GM23338 (cell line): ENCODE results near the gene LRFN4. TPM values are rescaled to one million over a fixed set of nuclear protein-coding genes. Genes with fewer than 3 reads are reported as not detected.

ENCODE experiments used
- ATAC-seq: fragments of 200-7000 bp; cut with Tn5 transposase; 3 replicates; pipeline ENCODE4 v1.9.1; 2020
- DNase-seq: peaks from one replicate; pipeline ENCODE4 v3.0.0-alpha.2; 2015; ENCODE audit warnings: low spot score
- H2AFZ ChIP-seq: fragments of 200-600 bp; sonication (generic); 2 replicates; pipeline ENCODE4 v1.8.0; 2016; ENCODE audit warnings: antibody characterized with exemption, mild to moderate bottlenecking, moderate library complexity
- H3F3A ChIP-seq: fragments of 200-600 bp; sonication (generic); replicated peaks from 2 replicates; pipeline ENCODE4 v1.8.0; 2017; ENCODE audit warnings: antibody characterized with exemption, mixed run types, low read depth
- H3K27ac ChIP-seq: fragments of 200-600 bp; sonication (generic); 2 replicates; pipeline ENCODE4 v1.6.1; 2016; ENCODE audit warnings: low read depth
- H3K27me3 ChIP-seq: fragments of 200-600 bp; sonication (generic); 2 replicates; pipeline ENCODE4 v1.8.0; 2016; ENCODE audit warnings: mild to moderate bottlenecking, mixed run types, moderate library complexity; ENCODE audit not compliant: insufficient read depth
- H3K36me3 ChIP-seq: fragments of 200-600 bp; sonication (generic); 2 replicates; pipeline ENCODE4 v1.8.0; 2016; ENCODE audit warnings: mild to moderate bottlenecking; ENCODE audit not compliant: insufficient read depth
- H3K4me1 ChIP-seq: fragments of 200-600 bp; sonication (generic); 2 replicates; pipeline ENCODE4 v1.8.0; 2016; ENCODE audit warnings: mild to moderate bottlenecking, moderate library complexity; ENCODE audit not compliant: insufficient read depth
- H3K4me2 ChIP-seq: fragments of 200-600 bp; sonication (generic); 2 replicates; pipeline ENCODE4 v1.7.1; 2017; ENCODE audit warnings: mixed run types
- H3K4me3 ChIP-seq: fragments of 200-600 bp; sonication (generic); 2 replicates; pipeline ENCODE4 v1.6.1; 2016; ENCODE audit warnings: mixed run types
- H3K79me2 ChIP-seq: fragments of 200-600 bp; sonication (generic); replicated peaks from 2 replicates; pipeline ENCODE4 v1.8.0; 2017; ENCODE audit warnings: mild to moderate bottlenecking; ENCODE audit not compliant: insufficient read depth
- H3K9me2 ChIP-seq: fragments of 200-600 bp; sonication (generic); 2 replicates; pipeline ENCODE4 v1.8.0; 2017; ENCODE audit not compliant: insufficient read depth
- H4K20me1 ChIP-seq: fragments of 200-600 bp; sonication (generic); replicated peaks from 2 replicates; pipeline ENCODE4 v1.8.0; 2017; ENCODE audit warnings: mild to moderate bottlenecking; ENCODE audit not compliant: insufficient read depth
- H3K27ac Mint-ChIP-seq: 2 replicates; pipeline ENCODE4 v1.8.0; 2020; ENCODE audit warnings: inconsistent platforms, mild to moderate bottlenecking, moderate library complexity, mixed read lengths
- H3K27me3 Mint-ChIP-seq: 3 replicates; pipeline ENCODE4 v1.8.0; 2022; ENCODE audit warnings: low read depth, mild to moderate bottlenecking, moderate library complexity, mixed read lengths, inconsistent platforms; ENCODE audit not compliant: insufficient read depth, poor library complexity
- H3K36me3 Mint-ChIP-seq: 3 replicates; pipeline ENCODE4 v1.8.0; 2021; ENCODE audit warnings: low read depth, mild to moderate bottlenecking, inconsistent platforms, moderate library complexity, mixed read lengths
- H3K4me1 Mint-ChIP-seq: 3 replicates; pipeline ENCODE4 v1.8.0; 2020; ENCODE audit warnings: mild to moderate bottlenecking, inconsistent platforms, mixed read lengths
- H3K4me3 Mint-ChIP-seq: 3 replicates; pipeline ENCODE4 v1.8.0; 2021; ENCODE audit warnings: moderate library complexity, mild to moderate bottlenecking, inconsistent platforms, mixed read lengths
- H3K9me3 Mint-ChIP-seq: 3 replicates; pipeline ENCODE4 v1.8.0; 2020; ENCODE audit warnings: moderate library complexity, mild to moderate bottlenecking, inconsistent platforms, mixed read lengths
- CREB1 ChIP-seq: fragments of 250-450 bp; sonication (Bioruptor Pico); IDR thresholded peaks from 2 replicates; pipeline ENCODE4 v1.5.0; 2020; ENCODE audit warnings: low read depth, mild to moderate bottlenecking, moderate library complexity
- ETS1 ChIP-seq: IDR thresholded peaks from 2 replicates; pipeline ENCODE4 v1.6.1; 2016; ENCODE audit warnings: antibody characterized with exemption
- JUNB ChIP-seq: IDR thresholded peaks from one replicate; pipeline ENCODE4 v1.6.1; 2016; ENCODE audit warnings: antibody characterized with exemption; ENCODE audit not compliant: unreplicated experiment
- POLR2AphosphoS5 ChIP-seq: IDR thresholded peaks from 2 replicates; pipeline ENCODE4 v1.6.1; 2016; ENCODE audit warnings: antibody characterized with exemption, low read depth
- ZNF462 ChIP-seq: fragments of 250-450 bp; sonication (Bioruptor Pico); IDR thresholded peaks from 2 replicates; pipeline ENCODE4 v1.5.0; 2020; ENCODE audit warnings: mild to moderate bottlenecking, moderate library complexity
- long read RNA-seq: library from polyadenylated mRNA; unstranded; transcript quantifications from one replicate; pipeline ENCODE4 v2.0.0, GENCODE V29; 2020; ENCODE audit not compliant: unreplicated experiment
- polyA plus RNA-seq: library from polyadenylated mRNA; unstranded; fragments of >200 nt; fragmentation: Nextera tagmentation; extraction: Ambion mirVana; gene quantifications from 2 replicates; pipeline ENCODE4 v1.2.1, GENCODE V29; 2016
- total RNA-seq: library from RNA; depleted of rRNA; stranded (reverse); fragments of >200 nt; shearing (Covaris generic); gene quantifications from 2 replicates; pipeline ENCODE4 v1.2.3, GENCODE V29; 2014; rRNA removed

LRFN4 gene
- total RNA-seq (56.7 and 63.5 TPM in 2 replicates), polyA plus RNA-seq (9.8 and 11.1 TPM in 2 replicates)
- long read RNA-seq, partial matches to known transcripts = 3 of 5 reads
- long read RNA-seq, other reads (novel, unspliced or antisense) = 0 of 5 reads

- TF ChIP-seq POLR2AphosphoS5 (peak; percentile 48; the same call in 1 of the 2 replicates), JUNB (no peak)
- peaks cover 18% of the 10 kb centered on the region for H3K4me1 Mint-ChIP-seq
- peak within 1 kb of the TSS; percentile 93 for H3K4me3 Mint-ChIP-seq
- no peaks in the 10 kb centered on the region for H3K36me3 ChIP-seq
- DNase-seq (peak; percentile 78), ATAC-seq (peak; percentile 29)
- no peaks in the 10 kb centered on the region for H3K79me2 ChIP-seq
- H3K27ac ChIP-seq = peak within 1 kb of the TSS; percentile 93
- peak within 1 kb of the TSS; percentile 88 for H3K4me3 ChIP-seq
- H3K9me3 Mint-ChIP-seq = no peaks in the 10 kb centered on the region
- H3K27me3 ChIP-seq = no peaks in the 10 kb centered on the region
- peak within 1 kb of the TSS; percentile 91 for H3K4me2 ChIP-seq
- H3K36me3 Mint-ChIP-seq = peaks cover 2% of the 10 kb centered on the region
- H3K27me3 Mint-ChIP-seq = peaks cover 37% of the 10 kb centered on the region
- H3K27ac Mint-ChIP-seq = peak within 1 kb of the TSS; percentile 97
- H4K20me1 ChIP-seq = no peaks in the 10 kb centered on the region
- peaks cover 11% of the 10 kb centered on the region for H3K4me1 ChIP-seq
- H3F3A ChIP-seq = peaks cover 11% of the 10 kb centered on the region; the same call in 1 of the 2 replicates
- H3K9me2 ChIP-seq = no peaks in the 10 kb centered on the region
- peak within 1 kb of the TSS; percentile 91 for H2AFZ ChIP-seq
Observed at GRCh38 chr11:66856496-66857233, at the start of gene LRFN4. Gene LRFN4 (plus strand): TSS chr11:66857064. CDS start chr11:66857745, 681 bp downstream.

- Histone ChIP-seq H3K79me2 (no peaks in the 10 kb centered on the region), H3K36me3 (no peaks in the 10 kb centered on the region), H3F3A (peaks cover 6% of the 10 kb centered on the region; the same call in 1 of the 2 replicates), H3K4me3 (no peak overlapping the region), H3K4me1 (peaks cover 14% of the 10 kb centered on the region), H4K20me1 (no peaks in the 10 kb centered on the region), H3K27me3 (no peaks in the 10 kb centered on the region), H3K4me2 (no peak overlapping the region), H2AFZ (no peak overlapping the region), H3K9me2 (no peaks in the 10 kb centered on the region), H3K27ac (no peak overlapping the region)
- DNase-seq (no peak), ATAC-seq (no peak)
- peaks cover 7% of the 10 kb centered on the region for H3K27me3 Mint-ChIP-seq
- peaks cover 11% of the 10 kb centered on the region for H3K36me3 Mint-ChIP-seq
- peak overlapping the region; percentile 74; the same call in 1 of the 2 replicates for H3K27ac Mint-ChIP-seq
- H3K4me3 Mint-ChIP-seq = no peak overlapping the region
- TF ChIP-seq CREB1 (CRISPR knock-in tag) (no peak), ETS1 (no peak), ZNF462 (CRISPR knock-in tag) (no peak), POLR2AphosphoS5 (no peak), JUNB (no peak)
- peaks cover 28% of the 10 kb centered on the region for H3K4me1 Mint-ChIP-seq
- peaks cover 3% of the 10 kb centered on the region; the same call in 1 of the 3 replicates for H3K9me3 Mint-ChIP-seq
Observed at GRCh38 chr11:66809592-66809991, 47.3 kb upstream of the LRFN4 start.
